Measurements from ENCODE around the gene TNIK. TPM values are rescaled to one million over a fixed set of nuclear protein-coding genes. Genes with fewer than 3 reads are reported as not detected.

Gene TNIK
- polyA plus RNA-seq, 1 of the 3 experiments (the other 2 are of a cell fraction): 19.4 TPM

- no peak for DNase-seq
Measured at GRCh38 chr3:171489348-171489747, 29.1 kb upstream of the TNIK start.

More at GRCh38 chr3:171489348-171489747, 29.1 kb upstream of the TNIK start:
- Histone ChIP-seq H3K9ac (no peak overlapping the region), H3K9me2 (no peaks in the 10 kb centered on the region), H3K79me2 (ENCODE audit: insufficient read depth) (no peaks in the 10 kb centered on the region), H3K27ac (ENCODE audit: low read depth in 2 of 2, low read length in 1 of 2) (no peak overlapping the region), H3K9me3 (no peaks in the 10 kb centered on the region), H3K36me3 (replicated peaks in 1 of 2; ENCODE audit: control insufficient read depth in 1 of 2, insufficient read depth in 2 of 2, low read length in 1 of 2) (no peaks in the 10 kb centered on the region), H3K4me2 (no peak overlapping the region), H2AFZ (ENCODE audit: low read depth) (no peak overlapping the region), H4K20me1 (ENCODE audit: insufficient read depth) (no peaks in the 10 kb centered on the region), H3F3A (replicated peaks; ENCODE audit: insufficient read depth) (no peaks in the 10 kb centered on the region), H3K4me1 (ENCODE audit: control insufficient read depth in 1 of 2, insufficient read depth in 2 of 2, low read depth in 1 of 2, low read length in 1 of 2) (no peaks in the 10 kb centered on the region), H3K27me3 (ENCODE audit: insufficient read depth) (no peaks in the 10 kb centered on the region), H3K4me3 (ENCODE audit: low read depth in 2 of 2, low read length in 1 of 2) (no peak overlapping the region)
- ChIA-PET CTCF (no interaction called here), POLR2A (no interaction called here)
- WGBS (ENCODE audit: low lambda C conversion rate): 71% methylated on average over 4 of the region's 4 CpGs
- TF ChIP-seq, protein P1, sequence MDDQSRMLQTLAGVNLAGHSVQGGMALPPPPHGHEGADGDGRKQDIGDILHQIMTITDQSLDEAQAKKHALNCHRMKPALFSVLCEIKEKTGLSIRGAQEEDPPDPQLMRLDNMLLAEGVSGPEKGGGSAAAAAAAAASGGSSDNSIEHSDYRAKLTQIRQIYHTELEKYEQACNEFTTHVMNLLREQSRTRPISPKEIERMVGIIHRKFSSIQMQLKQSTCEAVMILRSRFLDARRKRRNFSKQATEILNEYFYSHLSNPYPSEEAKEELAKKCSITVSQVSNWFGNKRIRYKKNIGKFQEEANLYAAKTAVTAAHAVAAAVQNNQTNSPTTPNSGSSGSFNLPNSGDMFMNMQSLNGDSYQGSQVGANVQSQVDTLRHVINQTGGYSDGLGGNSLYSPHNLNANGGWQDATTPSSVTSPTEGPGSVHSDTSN (IDR thresholded peaks at IDR 0.05): no peak
- TF ChIP-seq TEAD4 (IDR thresholded peaks at IDR 0.05; ENCODE audit: borderline replicate concordance, insufficient read depth) (no peak), NRF1 (IDR thresholded peaks at IDR 0.05; ENCODE audit: low read depth, low read length) (no peak), IRF3 (IDR thresholded peaks at IDR 0.05; ENCODE audit: low read depth, low read length) (no peak), MAX (IDR thresholded peaks at IDR 0.05; ENCODE audit: low read depth) (no peak), GABPA (IDR thresholded peaks at IDR 0.05; ENCODE audit: low read depth) (no peak), FOXJ3 (CRISPR knock-in tag; IDR thresholded peaks at IDR 0.05) (no peak), SIN3A (IDR thresholded peaks at IDR 0.05; ENCODE audit: borderline replicate concordance, low read depth, low read length) (no peak), RFX5 (IDR thresholded peaks at IDR 0.05; ENCODE audit: low read length) (no peak), USF2 (IDR thresholded peaks at IDR 0.05; ENCODE audit: borderline replicate concordance, low read depth, low read length) (no peak), CTCF (IDR thresholded peaks at IDR 0.05) (no peak), FOXM1 (IDR thresholded peaks at IDR 0.05; ENCODE audit: low read depth) (no peak), MXI1 (IDR thresholded peaks at IDR 0.05; ENCODE audit: low read depth, low read length) (no peak)
